GM18517 (cell line): ENCODE measurements around the gene CPED1.
A peak's percentile ranks its signal among the peaks of the same experiment; 100 is the strongest.
"Not testable (repeated sequence)": the region's sequence is repeated elsewhere in the genome, so short reads cannot be mapped to it uniquely, and the experiment has no call there.

Source experiments
- ATAC-seq: cut with Tn5 transposase; IDR thresholded peaks from one replicate; pipeline ENCODE4 v1.9.1; 2021; ENCODE audit warnings: mild to moderate bottlenecking, moderate library complexity; ENCODE audit not compliant: unreplicated experiment

CPED1 gene

GRCh38 chr7:121212036-121212435 lies 223.5 kb downstream of the CPED1 start:
- no peak for ATAC-seq

DNA sequence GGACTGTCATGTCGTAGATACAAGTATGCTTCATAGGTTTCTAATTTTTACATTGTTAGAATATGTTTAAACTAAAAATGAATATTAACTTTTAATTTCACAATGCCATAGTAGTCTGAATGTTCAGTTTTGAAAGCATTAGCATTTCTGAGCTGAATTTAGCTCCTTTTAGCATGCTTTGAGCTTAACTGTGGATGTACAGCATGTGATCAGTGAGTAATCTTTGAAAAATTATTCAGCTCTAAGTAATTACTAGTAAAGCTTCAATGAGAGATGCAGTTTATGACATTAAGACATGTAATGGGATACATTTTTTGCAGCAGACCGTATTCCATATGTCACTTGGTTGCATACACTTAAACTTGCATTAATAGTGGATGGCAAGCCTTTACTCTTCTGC lies 226.1 kb downstream of the CPED1 start:
- ATAC-seq, result no peak

- no peak for ATAC-seq
These were observed 230.5 kb downstream of the CPED1 start for GRCh38 chr7:121219026-121219425.

DNA sequence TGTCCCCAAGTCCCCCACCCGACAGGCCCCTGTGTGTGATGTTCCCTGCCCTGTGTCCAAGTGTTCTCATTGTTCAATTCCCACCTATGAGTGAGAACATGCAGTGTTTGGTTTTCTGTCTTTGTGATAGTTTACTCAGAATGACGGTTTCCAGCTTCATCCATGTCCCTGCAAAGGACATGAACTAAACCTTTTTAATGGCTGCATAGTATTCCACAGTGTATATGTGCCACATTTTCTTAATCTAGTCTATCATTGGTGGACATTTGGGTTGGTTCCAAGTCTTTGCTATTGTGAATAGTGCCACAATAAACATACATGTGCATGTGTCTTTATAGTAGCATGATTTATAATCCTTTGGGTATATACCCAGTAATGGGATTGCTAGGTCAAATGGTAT lies 232.6 kb downstream of the CPED1 start:
- ATAC-seq, result not testable (repeated sequence)

DNA sequence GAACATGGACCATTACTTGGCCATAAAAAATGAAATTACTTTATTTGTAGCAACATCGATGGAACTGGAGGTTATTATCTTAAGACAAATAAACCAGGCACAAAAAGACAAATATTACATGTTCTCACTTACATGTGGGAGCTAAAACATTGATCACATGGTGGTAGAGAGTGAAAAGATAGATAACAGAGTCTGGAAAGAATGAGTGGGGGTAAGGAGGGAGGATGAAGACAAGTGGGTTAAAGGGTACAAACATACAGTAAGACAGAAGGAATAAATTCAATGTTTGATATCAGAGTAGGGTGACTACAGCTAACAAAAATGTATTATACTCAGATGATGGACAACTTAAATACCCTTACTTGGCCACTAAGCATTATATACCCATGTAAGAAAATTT lies 240.3 kb downstream of the CPED1 start:
- ATAC-seq, result no peak

GRCh38 chr7:121235201-121235600 lies 246.7 kb downstream of the CPED1 start:
- ATAC-seq, result no peak

GRCh38 chr7:121237601-121238000 lies 249.1 kb downstream of the CPED1 start:
- no peak for ATAC-seq

- ATAC-seq, result no peak
These were observed 255.8 kb downstream of the CPED1 start for GRCh38 chr7:121244120-121244870.

GRCh38 chr7:121251367-121251766 lies 262.9 kb downstream of the CPED1 start:
- not testable (repeated sequence) for ATAC-seq

GRCh38 chr7:121252523-121253235 lies 264.2 kb downstream of the CPED1 start:
- not testable (repeated sequence) for ATAC-seq

DNA sequence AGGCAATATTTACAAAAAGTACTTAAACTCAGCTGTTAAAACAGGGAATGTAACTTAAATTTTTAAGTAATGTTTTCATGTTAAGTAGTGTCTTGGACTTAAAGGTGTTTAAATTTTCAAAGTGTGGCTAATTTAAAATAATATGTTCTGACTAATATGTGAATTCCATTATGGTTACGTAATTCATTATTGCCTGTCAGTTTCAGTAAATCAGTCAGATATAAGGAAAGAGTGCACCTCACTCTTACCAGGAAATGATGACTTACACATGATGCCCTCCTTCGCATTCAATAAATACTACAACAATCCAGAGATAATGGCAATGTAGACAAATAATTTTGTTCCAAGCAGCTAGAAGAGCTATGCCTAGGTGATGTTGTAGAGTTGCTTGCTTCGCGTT lies 271.3 kb downstream of the CPED1 start:
- ATAC-seq, result no peak

DNA sequence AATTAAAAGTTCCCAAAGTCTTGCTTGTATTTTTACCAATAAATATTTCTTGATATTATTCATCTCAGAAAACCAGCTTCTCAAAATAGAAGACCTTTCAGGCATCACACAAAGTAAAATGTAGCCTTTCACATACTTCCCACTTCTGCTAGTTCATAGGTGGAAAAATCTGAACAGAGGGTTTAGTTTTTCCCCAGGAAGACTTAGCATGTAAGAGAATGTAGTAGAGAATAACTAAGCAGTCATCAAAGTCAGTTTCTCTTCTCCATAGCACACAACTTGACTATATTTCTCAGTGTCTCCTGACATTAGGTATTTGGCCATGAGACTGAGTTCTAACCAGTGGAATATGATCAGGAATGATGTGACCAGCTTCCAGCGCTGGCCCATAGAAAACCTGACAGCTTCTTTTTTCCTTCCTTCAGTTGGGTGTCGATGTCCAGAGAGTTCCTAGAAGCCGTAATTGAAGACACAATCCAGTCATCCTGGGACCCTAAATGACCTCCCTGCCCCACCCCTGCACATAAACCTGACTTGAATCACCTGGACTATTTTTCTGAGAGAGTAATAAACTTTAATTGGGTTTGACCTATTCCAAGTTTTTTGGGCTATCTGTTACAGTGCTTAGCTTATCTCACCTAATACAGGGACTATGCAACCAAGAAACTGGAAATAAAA lies 272.8 kb downstream of the CPED1 start:
- no peak for ATAC-seq

- ATAC-seq, result no peak
These were observed 273.7 kb downstream of the CPED1 start for GRCh38 chr7:121262221-121262620.

DNA sequence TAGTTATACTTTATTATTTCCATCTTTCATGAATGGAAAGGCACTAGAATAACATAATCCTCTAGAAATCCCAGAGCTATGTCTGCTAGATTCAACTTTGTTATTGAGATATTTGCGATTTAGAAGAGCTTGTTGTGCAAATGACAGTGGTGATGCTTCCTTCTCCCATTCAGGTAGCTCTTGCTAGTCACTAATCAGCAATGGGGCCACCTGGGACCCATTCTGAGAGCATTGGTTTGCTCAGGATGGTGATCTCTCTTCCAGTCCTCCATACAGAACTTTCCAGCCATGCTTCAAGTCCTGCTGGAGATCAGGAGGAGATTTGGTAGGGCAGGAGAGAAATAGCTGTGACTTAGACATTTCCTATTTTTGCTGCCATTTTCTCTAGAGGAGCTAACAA lies 274.5 kb downstream of the CPED1 start:
- no peak for ATAC-seq

DNA sequence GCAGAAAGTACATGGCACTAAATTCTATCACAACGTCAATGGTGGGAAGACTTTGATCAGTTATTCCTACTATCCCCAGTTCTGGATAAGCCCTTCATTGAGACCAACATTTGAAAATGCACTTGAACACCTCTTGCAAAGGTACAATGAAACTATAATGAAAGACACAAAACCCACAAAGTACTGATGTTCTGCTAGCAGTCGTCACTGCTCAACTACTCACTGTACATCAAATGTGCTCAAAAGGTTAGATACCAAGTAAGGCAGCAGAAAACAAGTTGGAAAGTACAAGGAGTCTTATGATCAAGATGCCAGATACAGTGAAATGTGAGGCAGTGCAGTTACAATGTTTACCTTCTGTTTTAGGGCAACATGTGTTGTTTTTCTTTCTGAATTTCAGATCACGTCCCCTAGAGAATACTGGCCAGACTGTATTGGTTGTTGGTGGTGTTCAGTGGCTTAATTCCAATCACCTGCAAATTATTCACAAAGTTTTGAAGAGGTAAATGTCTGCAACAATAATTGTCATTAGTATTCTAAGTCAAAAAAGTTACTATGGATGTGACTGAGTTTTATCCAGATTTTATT lies 277.9 kb downstream of the CPED1 start:
- ATAC-seq, result no peak

DNA sequence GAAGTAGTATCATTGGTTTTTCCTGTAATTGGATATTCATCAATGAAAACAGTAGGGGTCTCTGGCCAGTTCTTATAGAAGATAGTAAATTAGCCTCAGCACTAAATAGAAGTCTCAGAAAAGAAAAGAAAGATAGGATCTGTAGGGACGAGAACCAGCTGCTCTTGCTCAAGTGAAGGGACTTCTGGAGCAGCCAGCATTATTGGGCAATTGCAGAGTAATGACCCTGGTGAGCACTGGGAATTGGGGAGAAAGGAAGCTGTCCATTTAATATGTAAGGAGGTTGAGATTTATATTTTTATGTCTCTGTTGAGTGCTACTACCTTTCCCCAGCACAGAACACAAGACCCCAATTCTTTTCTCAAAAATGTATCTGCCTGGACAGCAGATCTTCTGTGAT lies 279.1 kb downstream of the CPED1 start:
- no peak for ATAC-seq

DNA sequence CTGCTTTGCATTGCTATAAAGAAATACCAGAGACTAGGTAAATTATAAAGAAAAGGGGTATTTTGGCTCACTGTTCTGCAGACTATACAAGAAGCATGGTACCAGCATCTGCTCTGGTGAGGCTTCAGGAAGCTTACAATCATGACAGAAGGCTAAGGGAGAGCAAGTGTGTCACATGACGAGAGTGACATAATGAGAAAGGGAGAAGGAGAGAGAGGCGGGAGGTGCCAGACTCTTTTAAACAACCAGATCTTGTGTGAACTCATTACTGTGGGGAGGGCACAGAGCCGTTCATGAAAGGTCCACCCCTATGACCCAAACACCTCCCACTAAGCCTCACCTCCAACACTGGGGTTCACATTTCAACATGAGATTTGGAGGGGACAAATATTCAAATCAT lies 281.3 kb downstream of the CPED1 start:
- ATAC-seq, result no peak

- no peak for ATAC-seq
These were observed 282.6 kb downstream of the CPED1 start for GRCh38 chr7:121271098-121271497.

- ATAC-seq, result peak; percentile 61
These were observed 283.4 kb downstream of the CPED1 start for GRCh38 chr7:121271916-121272315.

- no peak for ATAC-seq
These were observed 284.2 kb downstream of the CPED1 start for GRCh38 chr7:121272676-121273075.

DNA sequence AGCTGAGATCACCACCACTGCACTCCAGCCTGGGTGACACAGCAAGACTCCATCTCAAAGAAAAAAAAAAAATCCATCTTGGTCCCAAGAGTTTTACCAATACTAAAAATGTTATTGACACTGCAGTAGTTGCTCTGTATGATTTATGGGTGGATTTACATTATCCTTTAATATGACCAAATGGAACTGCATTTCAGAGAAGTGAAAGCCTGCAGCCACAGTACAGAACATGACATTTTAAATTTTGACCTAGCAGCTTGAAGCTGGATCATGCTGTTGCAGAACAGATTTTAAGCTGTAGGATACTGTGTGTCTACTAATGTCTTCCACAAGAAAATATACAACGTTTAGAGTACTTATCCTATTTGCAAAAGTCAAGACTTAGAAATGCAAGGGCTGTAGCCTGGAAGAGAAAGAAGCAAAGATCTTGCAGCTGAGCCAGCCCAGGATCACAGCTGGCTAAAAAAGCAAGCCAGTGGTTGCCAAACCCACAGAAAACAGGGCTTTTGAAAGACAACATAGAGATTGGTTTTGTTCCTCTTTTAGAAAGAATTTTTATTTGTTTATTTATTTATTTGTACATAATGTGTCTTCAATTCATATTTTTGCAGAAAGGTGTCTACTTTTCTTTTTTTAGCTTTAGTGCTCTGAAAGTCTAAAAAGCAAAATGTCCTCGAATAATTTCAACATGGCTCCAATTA lies 285.1 kb downstream of the CPED1 start:
- no peak for ATAC-seq
